ENCODE measurements around the gene PCBP2. TPM values are rescaled to one million over a fixed set of nuclear protein-coding genes. Genes with fewer than 3 reads are reported as not detected.

The PCBP2 gene
- polyA plus RNA-seq, 3 donors = 428 to 505 (median 439) TPM

DNA sequence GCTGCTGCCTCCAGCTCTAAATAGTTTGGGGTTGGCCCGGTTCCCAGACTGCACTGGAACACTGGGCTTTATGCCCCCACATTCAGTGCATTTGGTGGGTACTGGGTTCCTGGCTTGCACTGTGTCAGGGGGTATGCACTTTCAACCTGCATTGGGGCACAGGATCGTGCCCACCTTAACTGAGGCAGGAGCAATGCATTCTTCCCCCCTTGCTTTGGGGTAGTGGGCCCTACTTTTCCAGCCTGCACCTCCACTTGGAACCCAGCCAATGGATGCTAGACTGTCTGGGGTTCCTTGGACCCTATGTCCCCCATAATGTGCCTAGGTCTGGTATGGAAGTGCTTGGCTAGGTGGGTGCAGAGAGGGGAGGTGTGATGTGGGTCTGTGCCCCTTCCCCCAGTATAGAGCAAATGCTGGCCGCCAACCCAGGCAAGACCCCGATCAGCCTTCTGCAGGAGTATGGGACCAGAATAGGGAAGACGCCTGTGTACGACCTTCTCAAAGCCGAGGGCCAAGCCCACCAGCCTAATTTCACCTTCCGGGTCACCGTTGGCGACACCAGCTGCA, 49.8 kb downstream of the PCBP2 start:
- H3K27ac ChIP-seq (ENCODE audit: low read depth, low read length) = no peak overlapping the region
- 55 to 61% (median 60%) methylated on average over 10 of the region's 10 CpGs for WGBS, 3 donors

DNA sequence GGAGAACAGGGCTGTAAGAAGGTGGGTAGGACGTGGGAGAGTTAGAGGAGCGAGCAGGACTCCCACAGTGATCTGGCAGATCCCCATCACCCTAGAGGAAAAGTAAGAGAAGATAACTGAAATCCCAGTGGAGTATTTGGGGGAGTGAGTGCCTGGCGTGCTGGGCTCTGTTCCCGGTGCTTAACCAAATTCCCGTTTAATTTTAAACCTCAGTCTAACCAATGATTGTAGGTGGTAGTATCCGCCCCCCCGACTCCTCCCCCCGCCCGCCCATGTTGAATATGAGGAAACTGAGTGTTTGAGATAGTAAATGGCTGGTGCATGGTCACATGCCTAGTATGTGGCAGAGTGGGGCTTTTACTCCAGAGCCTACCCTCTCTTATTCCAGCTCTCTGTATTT, 50.4 kb downstream of the PCBP2 start:
- WGBS, 3 donors = 50 to 60% (median 59%) methylated on average over 9 of the region's 9 CpGs
- no peak overlapping the region for H3K27ac ChIP-seq (ENCODE audit: low read depth, low read length)

- WGBS, 3 donors = 70 to 80% (median 79%) methylated on average over 10 of the region's 10 CpGs
- peak overlapping the region; percentile 1 for H3K27ac ChIP-seq (ENCODE audit: low read depth, low read length)
Observed at GRCh38 chr12:53502983-53503728, 51.3 kb downstream of the PCBP2 start.

DNA sequence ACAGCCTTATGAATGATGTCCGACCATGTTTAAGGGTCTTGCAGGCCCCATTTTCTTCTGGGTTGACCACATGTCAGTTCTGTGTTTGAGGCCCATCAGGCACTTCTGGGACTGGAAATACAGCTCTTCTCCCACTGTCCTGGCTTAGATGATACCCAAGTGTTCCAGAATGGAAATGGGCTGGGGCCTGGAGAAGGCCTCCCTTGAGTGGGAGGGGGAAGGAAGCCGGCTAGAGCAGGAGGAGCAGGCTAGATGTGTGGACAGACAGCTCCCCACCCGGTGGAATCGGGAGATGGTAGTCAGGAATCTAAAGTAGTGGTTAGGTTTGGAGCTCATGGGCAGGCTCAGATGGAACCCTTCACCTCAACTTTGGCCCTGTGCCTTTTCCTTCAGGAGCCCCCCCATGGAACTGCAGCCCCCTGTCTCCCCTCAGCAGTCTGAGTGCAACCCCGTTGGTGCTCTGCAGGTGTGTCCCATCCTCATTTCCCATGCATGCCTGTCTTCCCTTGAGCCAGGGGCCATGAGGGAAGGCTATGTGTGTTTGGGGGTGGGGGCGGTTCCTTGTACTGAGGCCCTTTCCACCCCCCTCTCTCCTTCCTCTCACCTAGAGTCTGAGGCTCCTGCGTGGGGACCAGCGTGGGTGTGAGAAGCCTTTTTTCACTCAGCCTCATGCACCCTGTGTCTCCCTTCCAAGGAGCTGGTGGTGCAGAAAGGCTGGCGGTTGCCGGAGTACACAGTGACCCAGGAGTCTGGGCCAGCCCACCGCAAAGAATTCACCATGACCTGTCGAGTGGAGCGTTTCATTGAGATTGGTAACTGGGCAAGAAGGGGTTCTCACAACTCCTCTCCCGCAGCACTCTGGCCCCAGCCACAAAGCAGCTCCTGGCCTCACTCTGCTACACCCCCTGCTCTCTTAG, 52.4 kb downstream of the PCBP2 start:
- WGBS, 3 donors = 79 to 83% (median 81%) methylated on average over 14 of the region's 14 CpGs
- no peak overlapping the region for H3K27ac ChIP-seq (ENCODE audit: low read depth, low read length)

- WGBS, 3 donors = 80 to 91% (median 81%) methylated on average over 10 of the region's 10 CpGs
- H3K27ac ChIP-seq (ENCODE audit: low read depth, low read length) = no peak overlapping the region
Observed at GRCh38 chr12:53505086-53505485, 53.2 kb downstream of the PCBP2 start.

GRCh38 chr12:53505555-53506449, 53.9 kb downstream of the PCBP2 start:
- 79 to 85% (median 84%) methylated on average over 16 to 19 of the region's 19 CpGs for WGBS, 3 donors
- no peak overlapping the region for H3K27ac ChIP-seq (ENCODE audit: low read depth, low read length)

- 17 to 69% (median 69%) methylated on average over 2 of the region's 2 CpGs for WGBS, 3 donors
- no peak overlapping the region for H3K27ac ChIP-seq (ENCODE audit: low read depth, low read length)
Observed at GRCh38 chr12:53506450-53506785, 54.5 kb downstream of the PCBP2 start.

DNA sequence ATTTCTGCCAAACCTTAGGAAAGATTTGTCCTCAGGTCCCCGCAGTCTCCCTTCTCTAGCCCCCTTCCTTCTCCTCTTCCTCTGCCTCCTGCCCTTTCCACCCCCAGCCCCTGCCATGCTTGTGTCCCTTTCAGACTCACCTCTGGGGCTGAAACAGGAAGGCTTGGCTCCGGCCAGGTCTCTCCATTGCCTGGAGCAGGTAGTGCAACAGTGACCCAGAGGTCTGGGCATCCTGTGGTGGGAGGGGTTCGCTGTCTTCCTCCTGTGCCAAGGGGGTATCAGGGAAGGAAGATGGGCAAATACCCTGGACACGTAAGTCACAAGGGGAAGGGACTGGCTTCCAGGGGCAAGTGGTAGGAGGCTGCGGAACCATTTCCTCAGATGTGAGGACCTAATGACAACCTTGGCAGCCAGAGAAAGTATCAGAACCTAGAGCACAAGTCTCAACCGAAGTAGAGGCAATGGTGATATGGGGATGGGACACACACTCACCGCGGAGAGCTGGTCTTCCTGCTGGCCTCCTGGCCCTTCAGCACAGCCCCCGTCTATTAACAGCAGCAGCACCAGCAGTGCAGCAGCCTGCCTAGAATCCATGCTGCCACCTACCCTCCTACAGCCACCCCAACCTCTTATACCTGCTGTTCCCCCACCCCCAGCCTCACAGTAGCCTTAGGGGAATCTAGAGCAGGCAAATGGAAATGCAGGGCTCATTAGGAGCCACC, 55.1 kb downstream of the PCBP2 start, which contains the start of gene NPFF:
TSS of gene NPFF (minus strand) at position 604 of the 722 bp plus-strand sequence. CDS start at position 594, 10 bp downstream.
- no peak within 1 kb of the TSS for H3K27ac ChIP-seq (ENCODE audit: low read depth, low read length)
- 83 to 90% (median 90%) methylated on average over 9 of the region's 9 CpGs for WGBS, 3 donors

DNA sequence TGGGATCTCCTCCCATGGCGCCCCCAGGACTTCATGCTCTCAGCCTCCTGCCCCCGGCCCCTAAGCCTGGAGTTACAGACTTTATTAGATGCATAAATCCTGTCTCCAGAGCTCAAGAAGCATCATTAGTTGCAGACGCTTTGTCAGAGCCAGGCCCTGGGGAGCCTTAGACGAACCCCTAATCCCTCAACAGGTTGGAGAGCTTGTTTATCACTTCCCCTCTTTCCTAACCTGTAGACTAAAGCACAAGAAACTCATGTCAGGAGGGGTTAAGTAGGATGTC, 55.6 kb downstream of the PCBP2 start:
- WGBS, 3 donors = 78 to 89% (median 85%) methylated on average over 4 of the region's 4 CpGs
- H3K27ac ChIP-seq (ENCODE audit: low read depth, low read length) = no peak overlapping the region

- WGBS, 3 donors = 23 to 28% (median 26%) methylated on average over 7 of the region's 7 CpGs
- H3K27ac ChIP-seq (ENCODE audit: low read depth, low read length) = no peak overlapping the region
Observed at GRCh38 chr12:53508534-53509170, 56.8 kb downstream of the PCBP2 start.

DNA sequence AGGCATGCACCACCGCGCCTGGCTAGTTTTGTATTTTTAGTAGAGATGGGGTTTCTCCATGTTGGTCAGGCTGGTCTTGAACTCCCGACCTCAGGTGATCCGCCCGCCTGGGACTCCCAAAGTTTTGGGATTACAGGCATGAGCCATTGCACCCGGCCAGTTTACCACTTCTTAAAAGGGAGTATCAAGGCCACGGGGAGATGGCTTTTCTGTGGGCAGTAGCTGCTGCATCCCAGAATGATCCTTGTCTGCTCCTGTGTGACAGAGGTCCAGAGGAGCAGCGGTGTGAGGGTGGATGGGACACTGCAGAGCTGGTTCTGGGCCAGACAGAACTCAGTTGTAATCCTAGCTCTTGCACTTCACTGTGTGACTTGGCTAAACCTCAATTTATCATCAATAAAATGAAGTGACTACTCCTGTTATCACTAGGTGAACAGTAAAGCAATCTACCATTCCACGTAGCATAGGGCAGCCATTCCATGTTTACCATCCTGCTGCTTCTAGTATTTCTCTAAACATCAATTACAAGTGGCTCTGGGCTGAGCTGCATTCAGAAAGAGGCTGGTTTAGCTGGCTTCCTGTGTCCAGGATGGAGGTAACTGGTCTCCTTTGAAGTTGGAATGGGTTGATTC, 58.4 kb downstream of the PCBP2 start:
- H3K27ac ChIP-seq (ENCODE audit: low read depth, low read length) = no peak overlapping the region
- WGBS, 3 donors = 83 to 92% (median 91%) methylated on average over 9 of the region's 9 CpGs

GRCh38 chr12:53513712-53514410, 62.0 kb downstream of the PCBP2 start:
- H3K27ac ChIP-seq (ENCODE audit: low read depth, low read length) = no peak overlapping the region

GRCh38 chr12:53514628-53515290, 62.9 kb downstream of the PCBP2 start:
- WGBS, 3 donors = 75 to 79% (median 78%) methylated on average over 6 of the region's 6 CpGs
- no peak overlapping the region for H3K27ac ChIP-seq (ENCODE audit: low read depth, low read length)

More at GRCh38 chr12:53513712-53514410, 62.0 kb downstream of the PCBP2 start:
- 59 to 87% (median 82%) methylated on average over 6 of the region's 6 CpGs for WGBS, 3 donors

GRCh38 chr12:53515291-53515680, 63.4 kb downstream of the PCBP2 start:
- no peak overlapping the region for H3K27ac ChIP-seq (ENCODE audit: low read depth, low read length)
- 82 to 89% (median 84%) methylated on average over 2 of the region's 2 CpGs for WGBS, 3 donors

- 83 to 91% (median 83%) methylated on average over 13 of the region's 13 CpGs for WGBS, 3 donors
- H3K27ac ChIP-seq (ENCODE audit: low read depth, low read length) = no peak overlapping the region
Observed at GRCh38 chr12:53516758-53517455, 65.0 kb downstream of the PCBP2 start.

Data from adipose tissue (tissue), 3 donors.